Measurements from ENCODE around the gene SPACA9. TPM values are rescaled to one million over a fixed set of nuclear protein-coding genes. Genes with fewer than 3 reads are reported as not detected.

The SPACA9 gene
- 1 to 10 TPM; 3.0 to 4.2 (median 3.3) TPM for total RNA-seq

DNA sequence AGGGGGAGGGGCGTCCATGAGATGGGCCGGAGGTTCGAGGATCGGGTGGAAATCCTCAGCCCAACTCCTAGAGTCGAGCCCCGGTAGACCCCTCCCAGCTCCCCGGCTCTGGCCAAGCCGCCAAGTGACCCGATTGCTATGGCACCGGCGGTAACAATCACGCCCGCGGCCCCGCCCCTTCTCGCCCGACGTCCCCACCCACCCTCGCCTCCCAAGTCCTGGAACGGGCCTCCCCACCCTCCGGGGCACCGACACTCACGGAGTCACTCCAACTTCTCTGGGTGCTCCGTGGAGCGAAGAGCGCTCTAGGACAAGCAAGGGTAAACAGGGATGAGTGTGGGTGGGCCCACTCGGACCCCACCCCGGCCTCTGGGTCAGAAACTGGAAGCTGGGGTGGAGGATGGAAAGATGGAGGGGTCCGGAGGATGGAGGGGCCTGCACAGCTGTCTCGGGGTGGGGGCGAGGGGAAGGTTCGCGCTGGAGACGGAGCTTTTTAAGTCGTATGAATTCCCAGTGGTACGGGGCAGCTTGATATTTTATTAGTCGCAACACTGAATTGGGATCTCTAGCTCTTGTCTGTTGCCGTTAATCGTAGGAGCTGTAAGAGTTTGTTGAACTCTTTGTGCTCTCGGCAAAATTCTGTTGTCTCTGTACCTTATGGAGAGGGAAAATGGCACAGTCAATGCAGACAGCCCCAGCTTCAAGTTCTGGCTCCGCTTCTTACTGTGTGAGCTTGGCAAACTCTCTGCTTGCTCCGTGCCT, at the start of gene SPACA9:
TSS of gene SPACA9 (plus strand) at position 204 of the 762 bp plus-strand sequence. CDS start 5,050 bp downstream, outside the sequence.
- no peak for TF ChIP-seq CTCF (IDR thresholded peaks at IDR 0.05; ENCODE audit: low read depth)

GRCh38 chr9:132832171-132832881, 46.4 kb upstream of the SPACA9 start:
- no peak for TF ChIP-seq CTCF (IDR thresholded peaks at IDR 0.05; ENCODE audit: low read depth)

GRCh38 chr9:132833550-132834121, 45.1 kb upstream of the SPACA9 start:
- TF ChIP-seq CTCF (IDR thresholded peaks at IDR 0.05; ENCODE audit: low read depth), result no peak

DNA sequence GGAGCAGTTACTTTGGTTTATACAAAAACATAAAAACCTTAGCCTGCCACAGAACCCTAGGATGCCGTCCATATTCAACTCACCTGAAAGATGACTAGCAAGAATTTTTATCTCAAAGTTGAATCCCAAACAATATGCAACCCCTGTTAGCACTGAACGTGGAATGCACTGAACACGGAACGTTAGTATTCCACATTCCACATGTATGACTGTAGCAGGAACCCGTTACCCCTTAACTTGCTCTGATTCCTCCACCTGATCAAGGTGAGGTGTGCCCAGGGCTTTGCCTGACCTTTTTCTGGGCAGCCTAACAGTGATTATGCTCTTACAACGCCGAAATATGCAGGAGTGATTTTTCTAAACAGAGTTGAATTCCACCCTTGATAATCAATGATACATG, 44.4 kb upstream of the SPACA9 start:
- no peak for TF ChIP-seq CTCF (IDR thresholded peaks at IDR 0.05; ENCODE audit: low read depth)

- no peak for TF ChIP-seq CTCF (IDR thresholded peaks at IDR 0.05; ENCODE audit: low read depth)
Observed at GRCh38 chr9:132837501-132838286, 41.0 kb upstream of the SPACA9 start.

- TF ChIP-seq CTCF (IDR thresholded peaks at IDR 0.05; ENCODE audit: low read depth), result no peak
Observed at GRCh38 chr9:132838291-132838690, 40.4 kb upstream of the SPACA9 start.
